Heart left ventricle (tissue), 16 donors: Measurements from ENCODE around the gene TMPRSS4. TPM values are rescaled to one million over a fixed set of nuclear protein-coding genes. Genes with fewer than 3 reads are reported as not detected.
A peak's percentile ranks its signal among the peaks of the same experiment; 100 is the strongest.

Experiments
- ATAC-seq, 4 donors: fragments of 200-7000 bp; cut with Tn5 transposase; one replicate each; pipeline ENCODE4 v1.9.1; 2020 to 2022; ENCODE audit warnings: moderate library complexity in 4 of 4, mild to moderate bottlenecking in 3 of 4, moderate number of reproducible peaks in 1 of 4
- DNase-seq, 5 donors: peaks; one replicate each; pipeline ENCODE4 v3.0.0-alpha.2; 2020
- H3K27ac ChIP-seq, 12 donors: fragments of 200-600 bp; sonication (generic) in 4 of 12; one replicate each; pipeline versions ENCODE4 v1.5.0 to v1.8.0; 2016 to 2022; ENCODE audit warnings: mild to moderate bottlenecking in 2 of 12
- H3K27me3 ChIP-seq, 9 donors: fragments of 200-600 bp; sonication (generic) in 2 of 9; one replicate each; pipeline versions ENCODE4 v1.5.1 to v1.8.0; 2016 to 2022; ENCODE audit warnings: mild to moderate bottlenecking in 3 of 9
- H3K36me3 ChIP-seq, 9 donors: fragments of 200-600 bp; sonication (generic) in 2 of 9; one replicate each; pipeline versions ENCODE4 v1.5.0 to v1.8.0; 2018 to 2022; ENCODE audit warnings: mild to moderate bottlenecking in 2 of 9
- H3K4me1 ChIP-seq, 12 donors: fragments of 200-600 bp; sonication (generic) in 4 of 12; one replicate each; pipeline versions ENCODE4 v1.5.0 to v1.8.0; 2016 to 2022; ENCODE audit warnings: mild to moderate bottlenecking in 3 of 12
- H3K4me3 ChIP-seq, 12 donors: fragments of 200-600 bp; sonication (generic) in 4 of 12; one replicate each; pipeline versions ENCODE4 v1.5.0 to v1.8.0; 2017 to 2022; ENCODE audit warnings: mild to moderate bottlenecking in 9 of 12, moderate library complexity in 4 of 12
- H3K9me3 ChIP-seq, 12 donors: fragments of 200-600 bp; sonication (generic) in 4 of 12; one replicate each; pipeline versions ENCODE4 v1.5.0 to v1.8.0; 2016 to 2022; ENCODE audit warnings: mild to moderate bottlenecking in 1 of 12
- POLR2A ChIP-seq, 2 donors: fragments of 450-650 bp; IDR thresholded peaks; one replicate each; pipeline ENCODE4 v1.6.1; 2017; ENCODE audit warnings: antibody characterized with exemption in 2 of 2, mild to moderate bottlenecking in 2 of 2, moderate library complexity in 2 of 2
- WGBS, 4 donors: extraction: QIAGEN DNeasy Blood & Tissue Kit in 2 of 4; methylation state at CpG; one replicate each; pipeline versions ENCODE4 v1.1.5 to v1.1.7; 2013 to 2018; 5-methylcytosine and 5-hydroxymethylcytosine counted together
- intact Hi-C, 10 donors: fragments of 100-400 bp; cut with DNase I; formaldehyde crosslinking; loops; one replicate each; pipeline versions ENCODE4 v1.11.1 to v1.14.2; 2022
- polyA plus RNA-seq, 2 donors: library from polyadenylated mRNA; stranded (reverse); fragments of 200-250 nt; gene quantifications; one replicate each; pipeline ENCODE4 v1.2.3, GENCODE V29; 2013
- total RNA-seq, 9 donors: library from RNA; depleted of rRNA in 2 of 9; stranded (reverse); fragments of >200 nt in 2 of 9; fragmentation: NEBNext Ultra II Directional in 3 of 9; extraction: Animal tissue kit (Norgen Biotek cat#: 25700) in 3 of 9; gene quantifications; one replicate each; pipeline versions ENCODE4 v1.1.0 to v1.2.4, GENCODE V29; 2016 to 2023
- TF ChIP-seq, protein P1 (sequence below), 12 donors: fragments of 200-600 bp; sonication (generic) in 4 of 12; IDR thresholded peaks; one replicate each; pipeline versions ENCODE4 v1.5.0 to v1.8.0; 2018 to 2022; ENCODE audit warnings: antibody characterized with exemption in 12 of 12, mild to moderate bottlenecking in 5 of 12
- donor health status: ischemic (EF 13 %, LVEDD 7.1; RV severe dilation, severe dysfunction).
- donor health status: healthy with polysubstance abuse.
- donor health status: DM: no; HTN: yes; CAD: no.
- donor health status: DM: no; HTN: no; CAD: no.
- donor health status: ischemic (EF 25% LVEDD 6.9; RV normal size, moderate dysfunction).
- donor health status: ischemic (EF 25% LVEDD 5.7; RV mildly dilated, moderate dysfunction).
- donor health status: healthy.
- donor health status: DM: yes; HTN: yes; CAD: no.
- donor health status: ischemic (EF 35%, LVEDD 5.7; RV mildly dilated, moderate dysfunction).
- donor health status: nonischemic (EF 11% LVEDD 7.7; RV severe dilation, severe dysfunction).
- donor health status: DM: yes; HTN: yes; CAD: no.
- donor health status: PGD.
- donor health status: ischemic (EF 29% LVEDD 5.4; RV normal size, mild dysfunction).
- donor health status: nonischemic (EF 23%, LVEDD 6.1; RV moderate dilation, normal function).

TMPRSS4 gene
- total and polyA plus RNA-seq, 11 donors = 0.13 to 0.39 (median 0.29) TPM; not detected in 7

DNA sequence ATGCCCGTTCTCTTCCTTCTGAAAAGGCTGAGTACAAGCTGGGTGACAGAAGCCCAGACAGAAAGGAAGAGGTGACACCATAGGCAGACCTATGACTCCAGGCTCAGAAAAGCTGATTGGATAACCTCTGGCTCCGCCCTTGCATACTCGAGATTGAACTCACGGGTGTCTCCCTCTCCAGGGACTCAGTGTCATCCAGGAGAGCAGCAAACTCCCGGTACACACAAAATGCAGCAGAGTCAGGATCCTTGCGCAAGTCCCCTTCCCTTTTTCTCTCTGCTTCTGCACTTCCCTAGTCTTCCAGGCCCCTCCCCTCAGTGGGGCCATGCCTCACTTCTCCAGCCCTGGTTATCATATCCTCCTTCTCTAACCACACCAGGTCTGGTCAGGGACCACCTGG, 65.9 kb downstream of the TMPRSS4 start:
- Histone ChIP-seq H3K36me3 (no peaks in the 10 kb centered on the region), H3K27me3 (peaks cover 0 to 3% (median 0%) of the 10 kb centered on the region in 9 donors), H3K27ac (peak overlapping the region in 1 of 12 donors; percentile 5), H3K4me3 (no peak overlapping the region), H3K4me1 (peaks cover 0 to 46% (median 16%) of the 10 kb centered on the region in 12 donors), H3K9me3 (no peaks in the 10 kb centered on the region)
- DNase-seq (peak in 2 of 5 donors; percentile 44 to 62), ATAC-seq (no peak)
- 52 to 67% (median 59%) methylated on average over 6 of the region's 6 CpGs for WGBS, 4 donors
- intact Hi-C loops = loop anchor here in 5 of 10 donors (10.0 kb wide), 3 partner anchors 78 to 342 kb away; partner anchors contain the start of gene UBE4A (in 3 of the 5)
- TF ChIP-seq POLR2A (IDR thresholded peaks at IDR 0.05) = no peak
- TF ChIP-seq, protein P1, sequence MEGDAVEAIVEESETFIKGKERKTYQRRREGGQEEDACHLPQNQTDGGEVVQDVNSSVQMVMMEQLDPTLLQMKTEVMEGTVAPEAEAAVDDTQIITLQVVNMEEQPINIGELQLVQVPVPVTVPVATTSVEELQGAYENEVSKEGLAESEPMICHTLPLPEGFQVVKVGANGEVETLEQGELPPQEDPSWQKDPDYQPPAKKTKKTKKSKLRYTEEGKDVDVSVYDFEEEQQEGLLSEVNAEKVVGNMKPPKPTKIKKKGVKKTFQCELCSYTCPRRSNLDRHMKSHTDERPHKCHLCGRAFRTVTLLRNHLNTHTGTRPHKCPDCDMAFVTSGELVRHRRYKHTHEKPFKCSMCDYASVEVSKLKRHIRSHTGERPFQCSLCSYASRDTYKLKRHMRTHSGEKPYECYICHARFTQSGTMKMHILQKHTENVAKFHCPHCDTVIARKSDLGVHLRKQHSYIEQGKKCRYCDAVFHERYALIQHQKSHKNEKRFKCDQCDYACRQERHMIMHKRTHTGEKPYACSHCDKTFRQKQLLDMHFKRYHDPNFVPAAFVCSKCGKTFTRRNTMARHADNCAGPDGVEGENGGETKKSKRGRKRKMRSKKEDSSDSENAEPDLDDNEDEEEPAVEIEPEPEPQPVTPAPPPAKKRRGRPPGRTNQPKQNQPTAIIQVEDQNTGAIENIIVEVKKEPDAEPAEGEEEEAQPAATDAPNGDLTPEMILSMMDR (IDR thresholded peaks at IDR 0.05) = no peak

DNA sequence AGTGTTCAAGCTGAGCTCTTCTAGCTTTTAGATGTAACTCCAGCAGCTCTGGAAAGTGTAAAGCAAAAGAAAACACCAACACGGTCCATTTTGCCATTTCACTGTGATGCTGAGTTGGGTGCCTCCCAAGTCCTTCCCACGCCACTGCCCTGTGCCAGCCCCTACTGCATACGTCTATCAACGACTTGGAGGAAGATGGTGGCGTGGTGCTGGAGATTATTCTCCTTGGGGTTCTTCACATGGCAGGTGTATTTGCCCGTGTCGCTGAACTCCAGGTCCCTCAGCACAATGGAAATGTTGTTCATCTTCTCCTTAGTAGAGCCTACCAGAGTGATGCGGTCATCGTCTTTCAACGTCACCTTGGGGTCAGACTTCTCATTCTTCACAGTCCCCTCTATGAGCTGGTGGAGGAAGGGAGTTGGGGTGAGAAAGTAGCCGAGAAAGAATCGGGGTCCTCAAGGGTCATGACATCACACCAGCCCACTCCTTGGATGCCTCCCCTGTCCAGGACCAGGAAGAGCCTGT, 66.8 kb downstream of the TMPRSS4 start:
- WGBS, 4 donors = 81 to 83% (median 82%) methylated on average over 12 of the region's 12 CpGs
- no peaks in the 10 kb centered on the region for H3K9me3 ChIP-seq
- H3K4me3 ChIP-seq = no peak overlapping the region
- TF ChIP-seq, protein P1 (IDR thresholded peaks at IDR 0.05) = no peak
- no peak for TF ChIP-seq POLR2A (IDR thresholded peaks at IDR 0.05)
- H3K27me3 ChIP-seq = peaks cover 0 to 3% (median 0%) of the 10 kb centered on the region in 9 donors
- intact Hi-C loops = loop anchor here in 9 of 10 donors (1.0 to 10.0 kb wide), 7 partner anchors 27 to 345 kb away; partner anchors contain the start of gene UBE4A (in 3 of the 9)
- H3K4me1 ChIP-seq = peaks cover 0 to 53% (median 18%) of the 10 kb centered on the region in 12 donors
- H3K27ac ChIP-seq = peak overlapping the region in 3 of 12 donors; percentile 78 to 80 (median 78)
- no peak for DNase-seq
- H3K36me3 ChIP-seq = no peaks in the 10 kb centered on the region
- ATAC-seq = no peak

DNA sequence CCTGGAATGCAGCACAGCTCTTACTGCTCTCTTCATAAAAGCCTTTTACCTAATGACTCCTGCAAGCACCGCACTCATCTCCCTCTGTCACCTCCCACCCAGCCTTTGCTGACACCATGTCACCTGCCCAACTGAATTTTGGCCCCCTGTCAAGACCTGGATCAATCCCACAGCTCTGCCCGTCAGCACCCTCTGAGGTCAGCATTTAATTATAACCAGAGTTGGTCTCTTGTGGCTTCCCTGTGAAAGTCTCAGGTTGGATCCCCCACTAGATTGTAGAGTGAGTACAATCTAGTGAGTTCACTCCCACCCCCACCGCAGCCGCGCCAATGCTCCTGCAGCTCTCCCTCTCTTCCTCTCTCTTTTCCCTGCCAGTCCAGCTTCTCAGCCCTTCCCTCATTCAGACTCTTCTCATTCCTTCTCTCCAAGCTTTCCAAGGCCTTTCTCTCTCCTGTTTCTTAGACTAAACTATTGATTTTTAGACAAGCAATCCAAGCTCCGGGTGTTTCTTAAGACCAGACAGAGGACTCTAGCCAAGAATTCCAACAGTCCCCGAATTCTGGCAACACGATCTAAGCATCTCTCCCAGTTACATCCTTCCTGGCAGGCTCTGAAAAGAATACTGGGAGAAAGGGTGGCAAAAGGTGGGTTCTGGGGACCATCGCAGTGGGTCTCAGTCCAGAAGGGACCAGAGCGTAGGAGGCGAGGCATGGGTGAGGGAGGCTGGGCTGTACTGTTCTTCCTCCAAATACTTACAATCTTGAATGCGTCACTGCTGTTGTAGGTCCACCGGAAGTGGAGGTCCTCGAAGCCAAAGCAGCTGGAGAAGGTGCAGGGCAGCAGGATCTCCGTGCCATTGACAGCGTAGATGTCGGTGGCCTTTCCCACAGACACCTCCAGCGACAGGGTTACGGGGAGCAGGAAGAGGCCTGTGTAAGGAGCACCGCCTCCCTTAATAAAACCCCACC, 67.7 kb downstream of the TMPRSS4 start:
- Histone ChIP-seq H3K4me1 (peaks cover 0 to 60% (median 20%) of the 10 kb centered on the region in 12 donors), H3K4me3 (peak overlapping the region in 8 of 12 donors; percentile 58 to 92 (median 64)), H3K27ac (peak overlapping the region in 10 of 12 donors; percentile 24 to 80 (median 74)), H3K9me3 (no peaks in the 10 kb centered on the region), H3K36me3 (no peaks in the 10 kb centered on the region), H3K27me3 (peaks cover 0 to 3% (median 0%) of the 10 kb centered on the region in 9 donors)
- WGBS, 4 donors = 41 to 48% (median 45%) methylated on average over 14 to 20 of the region's 20 CpGs
- DNase-seq = peak in 4 of 5 donors; percentile 53 to 80 (median 74)
- peak; percentile 53 to 75 (median 59) for ATAC-seq
- intact Hi-C loops = loop anchor here (1.0 to 10.0 kb wide), 13 partner anchors 26 to 344 kb away; partner anchors contain the start of gene UBE4A (in 5 of the 10)
- TF ChIP-seq, protein P1 (IDR thresholded peaks at IDR 0.05) = no peak
- TF ChIP-seq POLR2A (IDR thresholded peaks at IDR 0.05) = no peak
